ENCODE measurements around the gene NUFIP1.

Gene NUFIP1

GRCh38 chr13:45007225-45007624, 18.0 kb upstream of the NUFIP1 start:
- H4K20me1 ChIP-seq (ENCODE audit: control insufficient read depth, insufficient read depth, low read depth, low read length): no peaks in the 10 kb centered on the region
- H3K79me2 ChIP-seq (ENCODE audit: control insufficient read depth, low read length): no peaks in the 10 kb centered on the region
- H3K27ac ChIP-seq (ENCODE audit: low read depth, low read length): no peak overlapping the region
- H3K4me1 ChIP-seq (ENCODE audit: control insufficient read depth, low read length): no peaks in the 10 kb centered on the region
- H3K9me2 ChIP-seq (replicated peaks; ENCODE audit: control insufficient read depth, low read length): no peaks in the 10 kb centered on the region
- H3K36me3 ChIP-seq (ENCODE audit: control insufficient read depth, low read length): peaks cover 49% of the 10 kb centered on the region
- TF ChIP-seq EZH2phosphoT487 (IDR thresholded peaks at IDR 0.05; ENCODE audit: borderline replicate concordance, low read length) (no peak), CTCF (IDR thresholded peaks at IDR 0.05; ENCODE audit: low read depth, low read length, poor library complexity, severe bottlenecking) (no peak)
- H3K9me3 ChIP-seq (ENCODE audit: control insufficient read depth, insufficient read depth, low read length): no peaks in the 10 kb centered on the region
- H3K4me2 ChIP-seq (ENCODE audit: low read length): no peak overlapping the region
- 0 out of 2 replicates have a peak, but pooled peaks cover 2% of the 10 kb centered on the region for H3F3A ChIP-seq (ENCODE audit: control insufficient read depth, insufficient read depth)
- no peak overlapping the region for H3K4me3 ChIP-seq (ENCODE audit: low read length)
- no peaks in the 10 kb centered on the region for H3K27me3 ChIP-seq (ENCODE audit: control insufficient read depth, low read length)

- Histone ChIP-seq H3K79me2 (ENCODE audit: control insufficient read depth, low read length) (no peaks in the 10 kb centered on the region), H3K9me3 (ENCODE audit: control insufficient read depth, insufficient read depth, low read length) (no peaks in the 10 kb centered on the region), H3K36me3 (ENCODE audit: control insufficient read depth, low read length) (peaks cover 32% of the 10 kb centered on the region), H3K4me3 (ENCODE audit: low read length) (no peak overlapping the region), H4K20me1 (ENCODE audit: control insufficient read depth, insufficient read depth, low read depth, low read length) (no peaks in the 10 kb centered on the region), H3K4me2 (ENCODE audit: low read length) (no peak overlapping the region), H3F3A (ENCODE audit: control insufficient read depth, insufficient read depth) (0 out of 2 replicates have a peak, but pooled peaks cover 2% of the 10 kb centered on the region), H3K27me3 (ENCODE audit: control insufficient read depth, low read length) (no peaks in the 10 kb centered on the region), H3K27ac (ENCODE audit: low read depth, low read length) (no peak overlapping the region), H3K9me2 (replicated peaks; ENCODE audit: control insufficient read depth, low read length) (no peaks in the 10 kb centered on the region), H3K4me1 (ENCODE audit: control insufficient read depth, low read length) (no peaks in the 10 kb centered on the region)
- TF ChIP-seq EZH2phosphoT487 (IDR thresholded peaks at IDR 0.05; ENCODE audit: borderline replicate concordance, low read length) (no peak), CTCF (IDR thresholded peaks at IDR 0.05; ENCODE audit: low read depth, low read length, poor library complexity, severe bottlenecking) (no peak)
These were observed 14.8 kb upstream of the NUFIP1 start for GRCh38 chr13:45004096-45004495.

GRCh38 chr13:45003417-45003816, 14.1 kb upstream of the NUFIP1 start:
- no peaks in the 10 kb centered on the region for H3K9me3 ChIP-seq (ENCODE audit: control insufficient read depth, insufficient read depth, low read length)
- H3K79me2 ChIP-seq (ENCODE audit: control insufficient read depth, low read length): peaks cover 2% of the 10 kb centered on the region
- H3K4me2 ChIP-seq (ENCODE audit: low read length): no peak overlapping the region
- H3K36me3 ChIP-seq (ENCODE audit: control insufficient read depth, low read length): peaks cover 29% of the 10 kb centered on the region
- no peak overlapping the region for H3K27ac ChIP-seq (ENCODE audit: low read depth, low read length)
- H3K4me3 ChIP-seq (ENCODE audit: low read length): no peak overlapping the region
- no peaks in the 10 kb centered on the region for H3K9me2 ChIP-seq (replicated peaks; ENCODE audit: control insufficient read depth, low read length)
- H3F3A ChIP-seq (ENCODE audit: control insufficient read depth, insufficient read depth): 0 out of 2 replicates have a peak, but pooled peaks cover 2% of the 10 kb centered on the region
- H3K27me3 ChIP-seq (ENCODE audit: control insufficient read depth, low read length): no peaks in the 10 kb centered on the region
- peaks cover 3% of the 10 kb centered on the region; the same call in 1 of the 2 replicates for H4K20me1 ChIP-seq (ENCODE audit: control insufficient read depth, insufficient read depth, low read depth, low read length)
- no peak for TF ChIP-seq CTCF (IDR thresholded peaks at IDR 0.05; ENCODE audit: low read depth, low read length, poor library complexity, severe bottlenecking)
- TF ChIP-seq EZH2phosphoT487 (IDR thresholded peaks at IDR 0.05; ENCODE audit: borderline replicate concordance, low read length): no peak
- H3K4me1 ChIP-seq (ENCODE audit: control insufficient read depth, low read length): no peaks in the 10 kb centered on the region

Measured in DOHH2 (cell line).